Fibroblast of lung (primary cell): ENCODE data around the gene SECTM1.

Source experiments
- CTCF ChIP-seq, 2 donors: IDR thresholded peaks in 1 of 2; conservative IDR thresholded peaks in 1 of 2; 1 replicate in 1 of 2; 2 replicates in 1 of 2; pipeline ENCODE4 v1.5.1; 2011 to 2012; ENCODE audit warnings: low read length in 2 of 2, control low read depth in 1 of 2, inconsistent platforms in 1 of 2, low read depth in 1 of 2, mild to moderate bottlenecking in 1 of 2
- EZH2 ChIP-seq: IDR thresholded peaks from 2 replicates; pipeline ENCODE4 v1.5.1; 2012; ENCODE audit warnings: low read length, control low read depth, mild to moderate bottlenecking; ENCODE audit errors: missing control alignments

GRCh38 chr17:82291582-82292250 is 41.9 kb downstream of the SECTM1 start:
- TF ChIP-seq CTCF (conservative IDR thresholded peaks at IDR 0.05 in 1 of 2, IDR thresholded peaks at IDR 0.05 in 1 of 2; ENCODE audit: low read depth in 1 of 2, low read length in 2 of 2), result no peak
- no peak for TF ChIP-seq EZH2
